ENCODE data around the gene ABCC8. TPM values are rescaled to one million over a fixed set of nuclear protein-coding genes. Genes with fewer than 3 reads are reported as not detected.

Gene ABCC8
- total RNA-seq, 1 experiment from 2014 or later, result 2.4 TPM

DNA sequence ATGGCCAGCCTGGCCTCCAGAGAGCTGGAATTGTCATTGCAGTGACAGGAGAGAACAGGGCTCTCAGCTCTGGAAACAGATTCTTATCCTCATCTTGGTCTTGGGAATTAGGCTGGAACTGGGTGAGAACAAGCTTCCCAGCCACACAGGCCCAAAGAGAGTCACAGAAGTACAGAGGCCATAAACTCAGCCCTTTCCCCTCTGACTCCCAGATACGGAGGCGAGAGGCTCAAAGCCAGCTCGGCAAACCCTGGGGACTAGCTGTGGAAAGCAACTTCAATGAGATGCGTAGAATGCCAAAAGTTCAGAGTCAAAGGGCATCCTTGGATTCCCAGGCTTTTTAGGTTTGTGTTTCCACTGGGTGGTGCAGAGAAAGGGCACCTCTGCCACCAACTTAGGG lies 14.3 kb upstream of the ABCC8 start:
- peaks cover 22% of the 10 kb centered on the region for H3K27me3 Mint-ChIP-seq (ENCODE audit: low read depth)
- Histone ChIP-seq H3K27me3 (ENCODE audit: insufficient read depth, low read length) (no peaks in the 10 kb centered on the region; the same call in 1 of the 2 replicates), H2AK5ac (ENCODE audit: insufficient read length, low read length) (no peak overlapping the region), H3K27ac (ENCODE audit: insufficient read length, low read depth, low read length) (no peak overlapping the region), H4K20me1 (ENCODE audit: control insufficient read depth, insufficient read depth, insufficient read length) (no peaks in the 10 kb centered on the region), H3K9me3 (ENCODE audit: control insufficient read depth, low read depth, low read length) (no peaks in the 10 kb centered on the region), H3K18ac (ENCODE audit: insufficient read length, low read depth, low read length) (no peak overlapping the region), H3K56ac (ENCODE audit: insufficient read length, low read depth, low read length) (no peak overlapping the region), H3K9ac (ENCODE audit: extremely low read depth, insufficient read length, low read length) (no peak overlapping the region), H2AFZ (ENCODE audit: low read length) (no peak overlapping the region), H3K79me2 (ENCODE audit: insufficient read depth, low read length) (no peaks in the 10 kb centered on the region), H3K79me1 (ENCODE audit: insufficient read depth, low read depth, low read length, poor library complexity, severe bottlenecking) (no peaks in the 10 kb centered on the region), H3K23me2 (ENCODE audit: insufficient read length, low read depth, low read length, poor library complexity, severe bottlenecking) (no peaks in the 10 kb centered on the region), H3K14ac (ENCODE audit: insufficient read depth, low read length) (no peak overlapping the region), H3K23ac (ENCODE audit: insufficient read length, low read depth, low read length) (no peak overlapping the region), H3K4me2 (ENCODE audit: insufficient read depth, insufficient read length, low read length) (no peak overlapping the region), H4K5ac (ENCODE audit: insufficient read length, low read depth, low read length) (no peak overlapping the region), H4K91ac (ENCODE audit: insufficient read length, low read depth, low read length) (no peak overlapping the region), H4K8ac (replicated peaks; ENCODE audit: insufficient read length, low read depth, low read length) (no peak overlapping the region), H2BK20ac (ENCODE audit: low read depth, low read length, poor library complexity, severe bottlenecking) (no peak overlapping the region), H3T11ph (ENCODE audit: low read length) (no peak overlapping the region), H2BK5ac (ENCODE audit: insufficient read length, low read length) (no peak overlapping the region), H2BK120ac (ENCODE audit: low read depth, low read length, poor library complexity, severe bottlenecking) (no peak overlapping the region), H2BK15ac (ENCODE audit: low read depth, low read length) (no peak overlapping the region), H3K4ac (ENCODE audit: low read depth, low read length) (no peak overlapping the region), H3K4me1 (ENCODE audit: insufficient read depth, low read length) (no peaks in the 10 kb centered on the region), H2BK12ac (ENCODE audit: insufficient read length, low read depth, low read length) (no peak overlapping the region)
- no peaks in the 10 kb centered on the region for H3K9me3 Mint-ChIP-seq
- no peak overlapping the region for H3K4me3 Mint-ChIP-seq
- no CpG with 5 or more reads among the region's 4 CpGs for WGBS (ENCODE audit: extremely low coverage, insufficient read length, low lambda C conversion rate)
- no peak for DNase-seq
- H3K36me3 Mint-ChIP-seq (ENCODE audit: insufficient read depth in 1 of 3, low read depth in 3 of 3), result no peaks in the 10 kb centered on the region
- TF ChIP-seq, protein P1, sequence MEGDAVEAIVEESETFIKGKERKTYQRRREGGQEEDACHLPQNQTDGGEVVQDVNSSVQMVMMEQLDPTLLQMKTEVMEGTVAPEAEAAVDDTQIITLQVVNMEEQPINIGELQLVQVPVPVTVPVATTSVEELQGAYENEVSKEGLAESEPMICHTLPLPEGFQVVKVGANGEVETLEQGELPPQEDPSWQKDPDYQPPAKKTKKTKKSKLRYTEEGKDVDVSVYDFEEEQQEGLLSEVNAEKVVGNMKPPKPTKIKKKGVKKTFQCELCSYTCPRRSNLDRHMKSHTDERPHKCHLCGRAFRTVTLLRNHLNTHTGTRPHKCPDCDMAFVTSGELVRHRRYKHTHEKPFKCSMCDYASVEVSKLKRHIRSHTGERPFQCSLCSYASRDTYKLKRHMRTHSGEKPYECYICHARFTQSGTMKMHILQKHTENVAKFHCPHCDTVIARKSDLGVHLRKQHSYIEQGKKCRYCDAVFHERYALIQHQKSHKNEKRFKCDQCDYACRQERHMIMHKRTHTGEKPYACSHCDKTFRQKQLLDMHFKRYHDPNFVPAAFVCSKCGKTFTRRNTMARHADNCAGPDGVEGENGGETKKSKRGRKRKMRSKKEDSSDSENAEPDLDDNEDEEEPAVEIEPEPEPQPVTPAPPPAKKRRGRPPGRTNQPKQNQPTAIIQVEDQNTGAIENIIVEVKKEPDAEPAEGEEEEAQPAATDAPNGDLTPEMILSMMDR (conservative IDR thresholded peaks at IDR 0.05), result no peak
- H3K4me1 Mint-ChIP-seq, result no peaks in the 10 kb centered on the region
- H3K27ac Mint-ChIP-seq, result no peak overlapping the region

Data from H9 (cell line).